OCI-LY7 (cell line): Measurements from ENCODE around the gene ZNF420. TPM values are rescaled to one million over a fixed set of nuclear protein-coding genes. Genes with fewer than 3 reads are reported as not detected.

Source experiments
- BruUV-seq: library from RNA; stranded (reverse); fragments of 400-500 nt; replicated peaks from 2 replicates; lab custom pipeline; 2021; lab: Mats Ljungman, UMichigan
- CTCF ChIA-PET: fragments of 300-600 bp; sonication (Branson Sonifier 250); formaldehyde crosslinking; loops from one replicate; lab custom pipeline; 2022; ENCODE audit warnings: antibody characterized with exemption; ENCODE audit not compliant: unreplicated experiment; lab: Charles Lee
- POLR2A ChIA-PET: fragments of 300-600 bp; sonication (Branson Sonifier 250); formaldehyde crosslinking; loops from one replicate; lab custom pipeline; 2022; ENCODE audit warnings: antibody characterized with exemption; lab: Charles Lee
- DNase-seq: peaks from one replicate; pipeline ENCODE4 v3.0.0-alpha.2; 2015; ENCODE audit warnings: low spot score
- H2AFZ ChIP-seq: fragments of 200-600 bp; sonication (generic), shearing (Covaris generic); 2 replicates; pipeline ENCODE4 v1.6.1; 2014; ENCODE audit warnings: mild to moderate bottlenecking, antibody characterized with exemption, low read length, moderate library complexity
- H3K27ac ChIP-seq: fragments of 200-600 bp; sonication (generic); 2 replicates; pipeline ENCODE4 v1.5.1; 2014; ENCODE audit warnings: mixed run types, low read depth, mild to moderate bottlenecking, moderate library complexity, low read length, inconsistent platforms; ENCODE audit not compliant: poor library complexity, severe bottlenecking
- H3K36me3 ChIP-seq: fragments of 200-600 bp; sonication (generic); 2 replicates; pipeline ENCODE4 v1.6.1; 2014; ENCODE audit warnings: mild to moderate bottlenecking, antibody characterized with exemption, low read length, moderate library complexity, mixed read lengths; ENCODE audit not compliant: insufficient read depth
- H3K4me1 ChIP-seq: fragments of 200-600 bp; sonication (generic); 2 replicates; pipeline ENCODE4 v1.5.1; 2014; ENCODE audit warnings: mild to moderate bottlenecking, low read length; ENCODE audit not compliant: insufficient read depth, poor library complexity, severe bottlenecking
- H3K4me2 ChIP-seq: fragments of 200-600 bp; sonication (generic); 2 replicates; pipeline ENCODE4 v1.6.1; 2014; ENCODE audit warnings: mild to moderate bottlenecking, low read length
- H3K4me3 ChIP-seq: fragments of 200-600 bp; sonication (generic); 2 replicates; pipeline ENCODE4 v1.5.1; 2014; ENCODE audit warnings: mild to moderate bottlenecking, low read depth, low read length; ENCODE audit not compliant: poor library complexity, severe bottlenecking
- H3K79me2 ChIP-seq: fragments of 200-600 bp; sonication (generic); 2 replicates; pipeline ENCODE4 v1.6.1; 2016; ENCODE audit warnings: low read depth, mild to moderate bottlenecking, low read length, moderate library complexity, mixed read lengths; ENCODE audit not compliant: insufficient read depth
- H3K9me2 ChIP-seq: fragments of 200-600 bp; sonication (generic); 2 replicates; pipeline ENCODE4 v1.6.1; 2016; ENCODE audit warnings: mild to moderate bottlenecking, low read length, mixed read lengths; ENCODE audit not compliant: insufficient read depth
- H3K9me3 ChIP-seq: fragments of 200-600 bp; sonication (generic); 2 replicates; pipeline ENCODE4 v1.6.1; 2014; ENCODE audit warnings: mild to moderate bottlenecking, mixed run types, low read length, mixed read lengths
- H4K20me1 ChIP-seq: fragments of 200-600 bp; sonication (generic); 2 replicates; pipeline ENCODE4 v1.6.1; 2014; ENCODE audit warnings: mild to moderate bottlenecking, antibody characterized with exemption, low read length, moderate library complexity, mixed read lengths; ENCODE audit not compliant: insufficient read depth
- EZH2phosphoT487 ChIP-seq: fragments of 200-600 bp; sonication (generic); IDR thresholded peaks from 2 replicates; pipeline ENCODE4 v1.6.1; 2018; ENCODE audit warnings: low read depth, borderline replicate concordance, mild to moderate bottlenecking, mixed run types, antibody characterized with exemption, low read length, moderate library complexity, mixed read lengths
- intact Hi-C: fragments of 100-400 bp; cut with micrococcal nuclease; formaldehyde crosslinking; loops from one replicate; pipeline ENCODE4 v1.10.0; 2022; ENCODE audit not compliant: unreplicated experiment
- total RNA-seq, 2 experiments: library from RNA; depleted of rRNA in 1 of 2; stranded (reverse); fragments of >200 nt in 1 of 2; shearing (Covaris generic) in 1 of 2; gene quantifications; 2 replicates each; pipeline ENCODE4 v1.2.3, GENCODE V29; 2014 to 2022
- TF ChIP-seq, protein P1 (sequence below): fragments of 200-600 bp; sonication (generic); conservative IDR thresholded peaks from 2 replicates; pipeline ENCODE4 v1.5.1; 2014; ENCODE audit warnings: mild to moderate bottlenecking, antibody characterized with exemption, low read length, moderate library complexity, mixed read lengths

Gene ZNF420
- total RNA-seq, 2 experiments from 2014 or later = 8.8 to 11.0 TPM

DNA sequence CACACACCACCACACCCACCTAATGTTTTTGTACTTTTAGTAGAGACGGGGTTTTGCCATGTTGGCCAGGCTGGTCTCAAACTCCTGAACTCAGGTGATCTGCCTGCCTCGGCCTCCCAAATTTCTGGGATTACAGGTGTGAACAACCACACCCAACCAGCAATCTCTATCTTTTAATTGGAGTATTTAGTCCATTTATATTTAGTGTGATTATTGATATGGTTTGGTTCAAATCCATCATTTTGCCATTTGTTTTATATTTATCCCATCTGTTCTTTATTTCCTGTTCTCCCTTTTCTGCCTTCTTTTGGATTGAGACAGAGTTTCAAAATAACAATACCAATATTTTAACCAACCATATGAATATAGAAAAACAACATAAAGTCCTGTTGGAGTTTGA is 4.1 kb downstream of the ZNF420 start:
- DNase-seq = no peak
- Histone ChIP-seq H3K4me3 (no peak overlapping the region), H3K79me2 (peaks cover 34% of the 10 kb centered on the region), H3K27ac (no peak overlapping the region), H2AFZ (no peak overlapping the region), H3K9me3 (peaks cover 38% of the 10 kb centered on the region; the same call in 1 of the 2 replicates), H4K20me1 (no peaks in the 10 kb centered on the region), H3K4me2 (no peak overlapping the region), H3K9me2 (no peaks in the 10 kb centered on the region), H3K4me1 (peaks cover 10% of the 10 kb centered on the region), H3K36me3 (peaks cover 24% of the 10 kb centered on the region)
- intact Hi-C loops = no loop called here
- no TSS peak for BruUV-seq
- ChIA-PET CTCF (no interaction called here), POLR2A (no interaction called here)
- no peak for TF ChIP-seq EZH2phosphoT487
- TF ChIP-seq, protein P1, sequence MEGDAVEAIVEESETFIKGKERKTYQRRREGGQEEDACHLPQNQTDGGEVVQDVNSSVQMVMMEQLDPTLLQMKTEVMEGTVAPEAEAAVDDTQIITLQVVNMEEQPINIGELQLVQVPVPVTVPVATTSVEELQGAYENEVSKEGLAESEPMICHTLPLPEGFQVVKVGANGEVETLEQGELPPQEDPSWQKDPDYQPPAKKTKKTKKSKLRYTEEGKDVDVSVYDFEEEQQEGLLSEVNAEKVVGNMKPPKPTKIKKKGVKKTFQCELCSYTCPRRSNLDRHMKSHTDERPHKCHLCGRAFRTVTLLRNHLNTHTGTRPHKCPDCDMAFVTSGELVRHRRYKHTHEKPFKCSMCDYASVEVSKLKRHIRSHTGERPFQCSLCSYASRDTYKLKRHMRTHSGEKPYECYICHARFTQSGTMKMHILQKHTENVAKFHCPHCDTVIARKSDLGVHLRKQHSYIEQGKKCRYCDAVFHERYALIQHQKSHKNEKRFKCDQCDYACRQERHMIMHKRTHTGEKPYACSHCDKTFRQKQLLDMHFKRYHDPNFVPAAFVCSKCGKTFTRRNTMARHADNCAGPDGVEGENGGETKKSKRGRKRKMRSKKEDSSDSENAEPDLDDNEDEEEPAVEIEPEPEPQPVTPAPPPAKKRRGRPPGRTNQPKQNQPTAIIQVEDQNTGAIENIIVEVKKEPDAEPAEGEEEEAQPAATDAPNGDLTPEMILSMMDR = no peak

DNA sequence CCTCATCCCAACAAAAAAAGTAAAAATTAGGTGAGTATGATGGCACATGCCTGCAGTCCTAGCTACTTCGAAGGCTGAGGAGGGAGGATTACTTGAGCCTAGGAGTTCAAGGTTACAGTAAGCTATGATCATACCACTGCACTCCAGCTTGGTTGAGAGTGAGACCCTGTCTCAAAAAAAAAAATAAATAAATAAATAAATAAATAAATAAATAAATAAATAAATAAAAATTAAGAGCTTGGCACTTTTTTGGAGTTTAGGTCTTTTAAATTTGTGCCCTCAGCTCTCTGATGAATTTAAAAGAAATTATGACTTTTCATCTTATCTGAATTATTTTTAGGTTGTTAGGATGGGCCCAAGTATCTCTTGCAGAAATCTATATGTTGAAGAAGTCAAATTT is 8.9 kb downstream of the ZNF420 start:
- H3K4me1 ChIP-seq = no peaks in the 10 kb centered on the region
- H3K4me3 ChIP-seq = no peak overlapping the region
- peaks cover 52% of the 10 kb centered on the region for H3K36me3 ChIP-seq
- no peaks in the 10 kb centered on the region for H3K9me2 ChIP-seq
- peaks cover 12% of the 10 kb centered on the region; the same call in 1 of the 2 replicates for H3K79me2 ChIP-seq
- H3K27ac ChIP-seq = no peak overlapping the region
- H2AFZ ChIP-seq = no peak overlapping the region
- POLR2A ChIA-PET = no interaction called here
- H4K20me1 ChIP-seq = no peaks in the 10 kb centered on the region
- CTCF ChIA-PET = no interaction called here
- TF ChIP-seq, protein P1 = no peak
- TF ChIP-seq EZH2phosphoT487 = no peak
- H3K4me2 ChIP-seq = no peak overlapping the region
- BruUV-seq = no TSS peak
- intact Hi-C loops = no loop called here
- DNase-seq = no peak
- H3K9me3 ChIP-seq = peaks cover 51% of the 10 kb centered on the region; the same call in 1 of the 2 replicates

DNA sequence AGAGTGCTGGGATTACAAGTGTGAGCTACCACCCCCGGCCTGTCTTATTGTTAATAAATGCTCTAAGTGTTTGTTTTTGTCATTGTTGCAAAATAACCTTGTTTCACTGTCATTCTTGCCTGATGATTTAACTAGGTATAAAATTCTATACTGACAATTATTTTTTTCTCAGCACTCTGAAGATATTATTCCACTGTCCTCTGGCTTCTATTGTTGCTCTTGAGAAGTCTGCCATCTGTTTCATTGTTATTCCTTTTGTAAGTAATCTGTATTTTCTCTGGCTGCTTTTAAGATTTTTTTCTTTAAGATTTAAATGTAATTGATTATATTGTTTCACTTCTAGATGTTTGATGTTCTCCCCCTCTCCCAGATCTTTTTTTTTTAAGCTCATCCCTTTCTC is 17.6 kb downstream of the ZNF420 start:
- Histone ChIP-seq H3K79me2 (no peaks in the 10 kb centered on the region), H3K4me1 (no peaks in the 10 kb centered on the region), H3K9me2 (no peaks in the 10 kb centered on the region), H3K9me3 (peaks cover 31% of the 10 kb centered on the region; the same call in 1 of the 2 replicates), H3K27ac (no peak overlapping the region), H3K4me2 (no peak overlapping the region), H2AFZ (no peak overlapping the region), H4K20me1 (no peaks in the 10 kb centered on the region), H3K36me3 (peaks cover 90% of the 10 kb centered on the region), H3K4me3 (no peak overlapping the region)
- DNase-seq = no peak
- CTCF ChIA-PET = no interaction called here
- TF ChIP-seq, protein P1 = no peak
- TF ChIP-seq EZH2phosphoT487 = no peak
- POLR2A ChIA-PET = no interaction called here
- no TSS peak for BruUV-seq
- intact Hi-C loops = no loop called here
